Measurements from ENCODE around the gene SNF8. TPM values are rescaled to one million over a fixed set of nuclear protein-coding genes. Genes with fewer than 3 reads are reported as not detected.

The SNF8 gene
- total RNA-seq, 3 donors from 2014 or later, result 90.3 to 112 (median 101) TPM

- intact Hi-C loops (cut with DNase I, micrococcal nuclease), result no loop called here
- Histone ChIP-seq H3K36me3 (ENCODE audit: low read depth) (no peaks in the 10 kb centered on the region), H3K9me3 (no peaks in the 10 kb centered on the region), H3K4me3 (no peak overlapping the region), H3K4me1 (ENCODE audit: low read depth) (no peaks in the 10 kb centered on the region)
- DNase-seq (no peak), ATAC-seq (no peak)
- TF ChIP-seq CTCF (IDR thresholded peaks at IDR 0.05), result no peak
Observed at GRCh38 chr17:48989100-48989499, 44.5 kb upstream of the SNF8 start.

- no peak for DNase-seq
- H3K9me3 ChIP-seq, result peaks cover 3% of the 10 kb centered on the region
- ATAC-seq, result no peak
- intact Hi-C loops (cut with DNase I, micrococcal nuclease), result no loop called here
- H3K4me1 ChIP-seq (ENCODE audit: low read depth), result no peaks in the 10 kb centered on the region
- no peak overlapping the region for H3K4me3 ChIP-seq
- no peaks in the 10 kb centered on the region for H3K36me3 ChIP-seq (ENCODE audit: low read depth)
- TF ChIP-seq CTCF (IDR thresholded peaks at IDR 0.05), result no peak
Observed at GRCh38 chr17:48985436-48986245, 41.0 kb upstream of the SNF8 start.

GRCh38 chr17:48981927-48982539 lies 37.4 kb upstream of the SNF8 start:
- intact Hi-C loops (cut with DNase I, micrococcal nuclease), result no loop called here
- no peak for ATAC-seq

GRCh38 chr17:48973806-48974205 lies 29.2 kb upstream of the SNF8 start:
- ATAC-seq (no peak), DNase-seq (no peak)
- TF ChIP-seq CTCF (IDR thresholded peaks at IDR 0.05), result no peak
- no peaks in the 10 kb centered on the region for H3K9me3 ChIP-seq
- no peaks in the 10 kb centered on the region for H3K4me1 ChIP-seq (ENCODE audit: low read depth)
- intact Hi-C loops (cut with DNase I, micrococcal nuclease), result no loop called here
- no peaks in the 10 kb centered on the region for H3K36me3 ChIP-seq (ENCODE audit: low read depth)
- H3K4me3 ChIP-seq, result no peak overlapping the region

More at GRCh38 chr17:48981927-48982539, 37.4 kb upstream of the SNF8 start:
- no peak for TF ChIP-seq CTCF (IDR thresholded peaks at IDR 0.05)
- Histone ChIP-seq H3K36me3 (ENCODE audit: low read depth) (no peaks in the 10 kb centered on the region), H3K4me3 (no peak overlapping the region), H3K4me1 (ENCODE audit: low read depth) (no peaks in the 10 kb centered on the region), H3K9me3 (peaks cover 5% of the 10 kb centered on the region)
- DNase-seq, result no peak

- DNase-seq (no peak), ATAC-seq (no peak)
Observed at GRCh38 chr17:48972749-48973097, 28.1 kb upstream of the SNF8 start.

More at GRCh38 chr17:48972749-48973097, 28.1 kb upstream of the SNF8 start:
- no peaks in the 10 kb centered on the region for H3K36me3 ChIP-seq (ENCODE audit: low read depth)
- no peaks in the 10 kb centered on the region for H3K9me3 ChIP-seq
- H3K4me1 ChIP-seq (ENCODE audit: low read depth), result no peaks in the 10 kb centered on the region
- intact Hi-C loops (cut with DNase I, micrococcal nuclease), result no loop called here
- no peak overlapping the region for H3K4me3 ChIP-seq
- TF ChIP-seq CTCF (IDR thresholded peaks at IDR 0.05), result no peak

Data from mucosa of descending colon (tissue), 3 donors.